Endothelial cell of umbilical vein (primary cell): ENCODE results near the gene RPA1. TPM values are rescaled to one million over a fixed set of nuclear protein-coding genes. Genes with fewer than 3 reads are reported as not detected.

Experiments
- BruUV-seq: library from RNA; stranded (reverse); fragments of 400-500 nt; replicated peaks from 2 replicates; lab custom pipeline; 2021; lab: Mats Ljungman, UMichigan
- CTCF ChIA-PET: fragments of 300-600, 350-600 bp; sonication (Branson Sonifier 250); formaldehyde crosslinking; loops from one replicate; lab custom pipeline; 2021; ENCODE audit warnings: antibody characterized with exemption, inconsistent platforms; lab: Charles Lee
- POLR2A ChIA-PET: fragments of 300-600, 350-600 bp; sonication (Branson Sonifier 250); formaldehyde crosslinking; loops from one replicate; lab custom pipeline; 2021; ENCODE audit warnings: antibody characterized with exemption, inconsistent platforms; lab: Charles Lee
- DNase-seq: peaks from one replicate; pipeline ENCODE4 v3.0.0-alpha.2; 2011; ENCODE audit warnings: low read depth, low spot score
- FAIRE-seq: peaks from 2 replicates; lab custom pipeline; 2011; peaks lifted over from hg19 to GRCh38; lab: Jason Lieb, UNC
- H2AFZ ChIP-seq: 2 replicates; pipeline ENCODE4 v1.6.0; 2012; ENCODE audit warnings: low read depth, low read length, control low read depth, inconsistent platforms
- H3K27ac ChIP-seq: 2 replicates; pipeline ENCODE4 v1.5.1; 2011; ENCODE audit warnings: low read depth, mild to moderate bottlenecking, control low read depth, low read length, moderate library complexity; ENCODE audit not compliant: insufficient read depth
- H3K27me3 ChIP-seq, 2 experiments: 2 replicates each; pipeline versions ENCODE4 v1.6.0 to v1.6.1; 2011; ENCODE audit warnings: low read length in 2 of 2, mixed read lengths in 1 of 2; ENCODE audit not compliant: control insufficient read depth in 2 of 2, insufficient read depth in 2 of 2
- H3K36me3 ChIP-seq, 2 experiments: 2 replicates in 1 of 2; 3 replicates in 1 of 2; pipeline ENCODE4 v1.5.1; 2011; ENCODE audit warnings: low read length in 2 of 2, mild to moderate bottlenecking in 1 of 2, moderate library complexity in 1 of 2; ENCODE audit not compliant: control insufficient read depth in 2 of 2, insufficient read depth in 2 of 2; ENCODE audit errors: extremely low read depth in 1 of 2
- H3K4me1 ChIP-seq: 3 replicates; pipeline ENCODE4 v1.5.1; 2011; ENCODE audit warnings: mild to moderate bottlenecking, low read length; ENCODE audit not compliant: control insufficient read depth, insufficient read depth; ENCODE audit errors: extremely low read depth
- H3K4me2 ChIP-seq: 2 replicates; pipeline ENCODE4 v1.6.1; 2011; ENCODE audit warnings: low read length, control low read depth, mixed read lengths; ENCODE audit not compliant: insufficient read depth
- H3K4me3 ChIP-seq, 3 experiments: fragments of 200-600 bp in 1 of 3; sonication (generic), shearing (Covaris generic) in 1 of 3; replicated peaks in 1 of 3; 2 replicates each; pipeline ENCODE4 v1.5.1; 2011 to 2016; ENCODE audit warnings: control low read depth in 3 of 3, low read length in 3 of 3, mild to moderate bottlenecking in 2 of 3, inconsistent platforms in 1 of 3, low read depth in 1 of 3, moderate library complexity in 1 of 3; ENCODE audit not compliant: insufficient read depth in 1 of 3
- H3K79me2 ChIP-seq: 2 replicates; pipeline ENCODE4 v1.6.0; 2012; ENCODE audit warnings: low read length, inconsistent platforms; ENCODE audit not compliant: control insufficient read depth, insufficient read depth
- H3K9ac ChIP-seq: replicated peaks from 2 replicates; pipeline ENCODE3; 2011; ENCODE audit warnings: low read length, control low read depth; ENCODE audit not compliant: insufficient read depth; ENCODE audit errors: extremely low read depth
- H3K9me1 ChIP-seq: replicated peaks from 3 replicates; pipeline ENCODE4 v1.6.0; 2011; ENCODE audit warnings: mild to moderate bottlenecking, low read length; ENCODE audit not compliant: control insufficient read depth, insufficient read depth; ENCODE audit errors: extremely low read depth
- H3K9me3 ChIP-seq: replicated peaks from 2 replicates; pipeline ENCODE4 v1.5.1; 2012; ENCODE audit warnings: low read length, inconsistent platforms; ENCODE audit not compliant: control insufficient read depth, insufficient read depth
- H4K20me1 ChIP-seq: replicated peaks from 2 replicates; pipeline ENCODE3; 2011; ENCODE audit warnings: mild to moderate bottlenecking, low read length; ENCODE audit not compliant: control insufficient read depth, insufficient read depth; ENCODE audit errors: extremely low read depth
- CTCF ChIP-seq, 2 donors: IDR thresholded peaks; 1 replicate in 1 of 2; 2 replicates in 1 of 2; pipeline ENCODE4 v1.5.1; 2011; ENCODE audit warnings: low read length in 2 of 2, mild to moderate bottlenecking in 2 of 2, moderate library complexity in 2 of 2, control low read depth in 1 of 2, inconsistent platforms in 1 of 2, low read depth in 1 of 2; ENCODE audit not compliant: insufficient read depth in 1 of 2; ENCODE audit errors: extremely low read depth in 1 of 2
- EZH2 ChIP-seq: IDR thresholded peaks from 2 replicates; pipeline ENCODE4 v1.6.1; 2012; ENCODE audit warnings: borderline replicate concordance, low read depth, mild to moderate bottlenecking, moderate library complexity, low read length, inconsistent platforms; ENCODE audit not compliant: severe bottlenecking
- FOS ChIP-seq: IDR thresholded peaks from 2 replicates; pipeline ENCODE4 v1.6.1; 2011; ENCODE audit warnings: mild to moderate bottlenecking, low read length, moderate library complexity, borderline replicate concordance; ENCODE audit not compliant: insufficient read depth
- GATA2 ChIP-seq: IDR thresholded peaks from 2 replicates; pipeline ENCODE4 v1.7.0; 2011; ENCODE audit warnings: low read depth, mild to moderate bottlenecking, moderate library complexity, mixed read lengths, low read length; ENCODE audit not compliant: insufficient read length, insufficient read depth
- JUN ChIP-seq: IDR thresholded peaks from 2 replicates; pipeline ENCODE4 v1.6.1; 2011; ENCODE audit warnings: borderline replicate concordance, low read depth; ENCODE audit not compliant: insufficient read length, insufficient read depth
- MAX ChIP-seq: IDR thresholded peaks from 2 replicates; pipeline ENCODE4 v1.6.1; 2011; ENCODE audit not compliant: insufficient read depth, insufficient read length
- MYC ChIP-seq: IDR thresholded peaks from one replicate; pipeline ENCODE4 v1.6.1; 2011; ENCODE audit warnings: mild to moderate bottlenecking, low read depth, low read length
- POLR2A ChIP-seq: IDR thresholded peaks from 2 replicates; pipeline ENCODE4 v1.6.1; 2012; ENCODE audit warnings: low read depth, mild to moderate bottlenecking, control low read depth, low read length
- POLR2AphosphoS5 ChIP-seq: IDR thresholded peaks from 2 replicates; pipeline ENCODE4 v1.6.1; 2012; ENCODE audit warnings: low read depth, mild to moderate bottlenecking, control low read depth, low read length, moderate library complexity; ENCODE audit not compliant: insufficient read depth
- dilution Hi-C: fragments of 300-500 bp; cut with MboI; formaldehyde crosslinking; loops from one replicate; pipeline ENCODE4 v1.15.0; 2019; ENCODE audit warnings: low sequenced_read_pairs; ENCODE audit not compliant: extremely low pct_ligation_motif_present
- intact Hi-C: fragments of 100-400 bp; cut with micrococcal nuclease; formaldehyde crosslinking; loops from one replicate; pipeline ENCODE4 v1.10.0; 2022
- polyA plus RNA-seq, 4 experiments: library from polyadenylated mRNA; depleted of rRNA in 3 of 4; stranded (reverse) in 3 of 4; unstranded in 1 of 4; fragments of >200 nt; gene quantifications; 2 replicates each; pipeline versions ENCODE4 v1.2.1 to v1.2.3, GENCODE V29; 2011 to 2012; ENCODE audit warnings: missing spikeins in 1 of 4
- total RNA-seq: library from RNA; stranded (reverse); gene quantifications from 2 replicates; pipeline ENCODE4 v1.2.3, GENCODE V29; 2021

RPA1 gene
- total and polyA plus RNA-seq, 2 donors (not counting 3 experiments of a cell fraction or from before 2014, with no cell fraction given) = 50.5 to 123 TPM

GRCh38 chr17:1830288-1830687 lies 483 bp downstream of the RPA1 start:
- Histone ChIP-seq H3K4me3 (peak overlapping the region; percentile 84 to 96 (median 86)), H3K4me1 (peaks cover 11% of the 10 kb centered on the region), H3K36me3 (peaks cover 0 to 4% of the 10 kb centered on the region in 2 experiments), H3K4me2 (peak overlapping the region; percentile 95), H3K9me1 (no peaks in the 10 kb centered on the region), H3K27me3 (no peaks in the 10 kb centered on the region), H4K20me1 (no peaks in the 10 kb centered on the region), H3K79me2 (peaks cover 39% of the 10 kb centered on the region), H3K9ac (peak overlapping the region; percentile 77), H2AFZ (peak overlapping the region; percentile 84), H3K9me3 (no peaks in the 10 kb centered on the region), H3K27ac (no peak overlapping the region)
- BruUV-seq = TSS peak; percentile 26
- intact Hi-C loops = no loop called here
- DNase-seq (peak; percentile 13), FAIRE-seq (peak; percentile 67)
- CTCF ChIA-PET = interaction anchor here (0.7 to 1.5 kb wide), 4 partner anchors 33 to 129 kb away, joined by 3 to 17 read pairs (median 5); no protein-coding TSS in a partner anchor
- dilution Hi-C loops = no loop called here
- TF ChIP-seq JUN (no peak), GATA2 (no peak), MAX (no peak), MYC (no peak), FOS (no peak), POLR2A (no peak), EZH2 (no peak), POLR2AphosphoS5 (no peak), CTCF (IDR thresholded peaks at IDR 0.05; ENCODE audit: extremely low read depth in 1 of 2, insufficient read depth in 1 of 2, low read depth in 1 of 2, low read length in 2 of 2) (no peak)
- POLR2A ChIA-PET = interaction anchor here (0.6 kb wide), 1 partner anchor 126 kb away, joined by 3 read pairs; no protein-coding TSS in a partner anchor
